Kidney (tissue), 14 donors: ENCODE data around the gene DDT. TPM values are rescaled to one million over a fixed set of nuclear protein-coding genes. Genes with fewer than 3 reads are reported as not detected.
"Not testable (repeated sequence)": the region's sequence is repeated elsewhere in the genome, so short reads cannot be mapped to it uniquely, and the experiment has no call there.

Experiments used
- DNase-seq, 5 donors: peaks; one replicate each; pipeline ENCODE4 v3.0.0-alpha.2; 2013 to 2020
- FAIRE-seq: peaks from 2 replicates; lab custom pipeline; 2012; peaks lifted over from hg19 to GRCh38; lab: Jason Lieb, UNC
- H3K27ac ChIP-seq, 2 donors: one replicate each; pipeline ENCODE4 v1.7.0; 2013; ENCODE audit warnings: low read depth in 2 of 2, low read length in 2 of 2, inconsistent platforms in 1 of 2
- H3K27me3 ChIP-seq: one replicate; pipeline ENCODE4 v1.7.1; 2013; ENCODE audit warnings: low read length, inconsistent platforms; ENCODE audit not compliant: control insufficient read depth, insufficient read depth
- H3K36me3 ChIP-seq, 3 donors: one replicate each; pipeline versions ENCODE4 v1.7.0 to v1.7.1; 2013; ENCODE audit warnings: low read length in 3 of 3, control low read depth in 1 of 3, inconsistent platforms in 1 of 3; ENCODE audit not compliant: insufficient read depth in 3 of 3, control insufficient read depth in 2 of 3
- H3K4me1 ChIP-seq, 3 donors: one replicate each; pipeline versions ENCODE4 v1.7.0 to v1.7.1; 2013; ENCODE audit warnings: low read length in 3 of 3, inconsistent platforms in 1 of 3, low read depth in 1 of 3; ENCODE audit not compliant: control insufficient read depth in 2 of 3, insufficient read depth in 2 of 3
- H3K4me3 ChIP-seq, 3 donors: one replicate each; pipeline versions ENCODE4 v1.7.0 to v1.8.1; 2013; ENCODE audit warnings: low read length in 3 of 3, control low read depth in 1 of 3, inconsistent platforms in 1 of 3
- H3K9ac ChIP-seq, 3 donors: one replicate each; pipeline versions ENCODE4 v1.7.0 to v1.7.1; 2013; ENCODE audit warnings: low read length in 3 of 3, control low read depth in 1 of 3, inconsistent platforms in 1 of 3
- H3K9me3 ChIP-seq, 3 donors: one replicate each; pipeline versions ENCODE4 v1.7.0 to v1.7.1; 2013; ENCODE audit warnings: low read length in 3 of 3, control low read depth in 1 of 3, inconsistent platforms in 1 of 3; ENCODE audit not compliant: control insufficient read depth in 2 of 3, insufficient read depth in 1 of 3
- intact Hi-C: fragments of 100-400 bp; cut with DNase I; formaldehyde crosslinking; loops from one replicate; pipeline ENCODE4 v1.11.1; 2022
- polyA plus RNA-seq: library from polyadenylated mRNA; stranded (reverse); fragments of 350-450 nt; fragmentation: Illumina TruSeq; extraction: RNeasy Lipid Tissue Mini Kit (QIAGEN cat#74804); gene quantifications from one replicate; pipeline ENCODE4 v1.2.3, GENCODE V29; 2014; ENCODE audit warnings: low read depth, low replicate concordance; ENCODE audit not compliant: insufficient read depth
- total RNA-seq: library from RNA; stranded (reverse); fragmentation: NEBNext Ultra II Directional; extraction: Animal tissue kit (Norgen Biotek cat#: 25700); gene quantifications from one replicate; pipeline ENCODE4 v1.2.1, GENCODE V29; 2021
- TF ChIP-seq, protein P1 (sequence below): IDR thresholded peaks from 3 replicates; pipeline ENCODE4 v1.5.1; 2012; ENCODE audit warnings: mild to moderate bottlenecking, moderate library complexity, borderline replicate concordance; ENCODE audit not compliant: insufficient read depth; ENCODE audit errors: extremely low read depth
- donor health status: control.
- donor health status: control.
- donor health status: control.
- donor health status: control.
- donor health status: control.
- donor health status: DM: yes; HTN: yes; CAD: no.
- donor health status: Normal renal cell carcinoma (clear cell type).

DDT gene
- total and polyA plus RNA-seq, 2 donors from 2014 or later: 97.4 to 448 TPM

- DNase-seq, H3K9ac ChIP-seq, H3K27me3 ChIP-seq, FAIRE-seq, H3K4me1 ChIP-seq, H3K36me3 ChIP-seq, H3K4me3 ChIP-seq, H3K27ac ChIP-seq, intact Hi-C loops, H3K9me3 ChIP-seq: not testable (repeated sequence)
Measured at GRCh38 chr22:23951383-23951782, 22.9 kb downstream of the DDT start.

DNA sequence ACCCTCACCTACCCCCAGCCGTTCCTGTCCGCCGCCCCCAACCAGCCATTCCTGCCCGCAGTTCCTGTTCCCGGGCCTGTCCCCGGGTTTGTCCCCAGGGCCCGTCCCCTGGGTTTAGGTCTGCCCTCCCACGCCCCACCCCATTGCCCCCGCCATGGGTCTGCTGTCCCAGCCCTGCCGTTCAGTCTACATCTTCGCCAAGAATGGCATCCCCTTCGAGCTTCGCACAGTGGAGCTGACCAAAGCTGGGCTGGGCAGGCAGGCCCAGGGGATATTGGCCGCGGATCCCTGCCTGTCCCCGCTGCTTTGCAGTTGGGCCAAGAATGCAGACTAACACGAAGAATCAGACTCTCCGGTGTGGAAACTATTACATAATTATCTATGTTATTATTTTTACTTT lies 24.5 kb downstream of the DDT start:
- H3K9me3 ChIP-seq, H3K4me1 ChIP-seq, H3K4me3 ChIP-seq, H3K36me3 ChIP-seq, H3K9ac ChIP-seq, FAIRE-seq, H3K27me3 ChIP-seq, H3K27ac ChIP-seq, DNase-seq, intact Hi-C loops: not testable (repeated sequence)

DNA sequence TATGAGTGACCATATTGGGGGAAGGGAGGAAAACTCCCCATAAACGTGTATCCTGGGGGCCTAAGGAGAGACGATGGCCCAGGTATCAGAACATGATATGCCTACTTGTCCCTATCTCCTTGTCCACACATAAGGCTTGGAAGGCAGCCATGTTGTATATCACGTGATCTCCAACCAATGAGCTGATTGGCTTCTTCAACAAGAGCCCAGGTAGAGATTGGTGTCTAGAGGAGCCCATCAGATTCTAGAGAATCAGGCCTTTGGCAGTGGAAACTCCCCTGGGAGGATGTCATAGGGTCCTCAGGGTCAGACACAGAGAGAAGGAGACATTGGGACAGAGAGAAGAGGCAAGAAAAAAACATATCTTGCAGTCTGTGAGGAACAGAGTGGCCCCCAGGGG lies 26.9 kb downstream of the DDT start:
- H3K36me3 ChIP-seq, H3K9me3 ChIP-seq, H3K27me3 ChIP-seq, H3K9ac ChIP-seq, FAIRE-seq, H3K4me3 ChIP-seq, intact Hi-C loops, H3K4me1 ChIP-seq, DNase-seq, H3K27ac ChIP-seq: not testable (repeated sequence)

GRCh38 chr22:23940166-23940565 lies 34.1 kb downstream of the DDT start:
- DNase-seq, H3K27me3 ChIP-seq, FAIRE-seq, H3K4me1 ChIP-seq, H3K36me3 ChIP-seq, H3K9ac ChIP-seq, H3K9me3 ChIP-seq, H3K4me3 ChIP-seq, intact Hi-C loops, H3K27ac ChIP-seq: not testable (repeated sequence)

DNA sequence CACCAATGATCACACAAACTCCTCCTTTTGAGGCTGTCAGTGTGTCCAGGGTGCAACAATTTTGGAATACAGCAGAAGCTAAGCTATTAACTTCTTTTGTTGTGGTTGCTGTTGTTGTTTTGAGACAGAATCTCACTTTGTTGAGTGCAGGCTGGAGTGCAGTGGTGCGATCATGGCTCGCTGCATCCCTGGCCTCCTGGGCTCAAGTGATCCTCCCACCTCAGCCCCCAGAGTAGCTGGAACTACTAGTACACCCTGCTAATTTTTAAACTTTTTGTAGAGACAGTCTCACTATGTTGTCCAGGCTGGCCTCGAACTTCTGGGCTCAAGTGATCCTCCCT lies 35.3 kb downstream of the DDT start:
- TF ChIP-seq, protein P1, sequence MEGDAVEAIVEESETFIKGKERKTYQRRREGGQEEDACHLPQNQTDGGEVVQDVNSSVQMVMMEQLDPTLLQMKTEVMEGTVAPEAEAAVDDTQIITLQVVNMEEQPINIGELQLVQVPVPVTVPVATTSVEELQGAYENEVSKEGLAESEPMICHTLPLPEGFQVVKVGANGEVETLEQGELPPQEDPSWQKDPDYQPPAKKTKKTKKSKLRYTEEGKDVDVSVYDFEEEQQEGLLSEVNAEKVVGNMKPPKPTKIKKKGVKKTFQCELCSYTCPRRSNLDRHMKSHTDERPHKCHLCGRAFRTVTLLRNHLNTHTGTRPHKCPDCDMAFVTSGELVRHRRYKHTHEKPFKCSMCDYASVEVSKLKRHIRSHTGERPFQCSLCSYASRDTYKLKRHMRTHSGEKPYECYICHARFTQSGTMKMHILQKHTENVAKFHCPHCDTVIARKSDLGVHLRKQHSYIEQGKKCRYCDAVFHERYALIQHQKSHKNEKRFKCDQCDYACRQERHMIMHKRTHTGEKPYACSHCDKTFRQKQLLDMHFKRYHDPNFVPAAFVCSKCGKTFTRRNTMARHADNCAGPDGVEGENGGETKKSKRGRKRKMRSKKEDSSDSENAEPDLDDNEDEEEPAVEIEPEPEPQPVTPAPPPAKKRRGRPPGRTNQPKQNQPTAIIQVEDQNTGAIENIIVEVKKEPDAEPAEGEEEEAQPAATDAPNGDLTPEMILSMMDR: no peak
- no peak for FAIRE-seq
- intact Hi-C loops: no loop called here

More for the DNA sequence above, 35.3 kb downstream of the DDT start:
- Histone ChIP-seq H3K27ac (no peak overlapping the region), H3K4me3 (no peak overlapping the region), H3K9me3 (no peaks in the 10 kb centered on the region), H3K36me3 (no peaks in the 10 kb centered on the region), H3K4me1 (no peaks in the 10 kb centered on the region), H3K9ac (no peak overlapping the region), H3K27me3 (no peaks in the 10 kb centered on the region)
- DNase-seq: no peak
